ENCODE data around the gene EPHA10.
"Not testable (repeated sequence)": the region's sequence is repeated elsewhere in the genome, so short reads cannot be mapped to it uniquely, and the experiment has no call there.

The EPHA10 gene

GRCh38 chr1:37771440-37771839 lies 6.5 kb upstream of the EPHA10 start:
- DNase-seq (ENCODE audit: low spot score), result not testable (repeated sequence)

DNA sequence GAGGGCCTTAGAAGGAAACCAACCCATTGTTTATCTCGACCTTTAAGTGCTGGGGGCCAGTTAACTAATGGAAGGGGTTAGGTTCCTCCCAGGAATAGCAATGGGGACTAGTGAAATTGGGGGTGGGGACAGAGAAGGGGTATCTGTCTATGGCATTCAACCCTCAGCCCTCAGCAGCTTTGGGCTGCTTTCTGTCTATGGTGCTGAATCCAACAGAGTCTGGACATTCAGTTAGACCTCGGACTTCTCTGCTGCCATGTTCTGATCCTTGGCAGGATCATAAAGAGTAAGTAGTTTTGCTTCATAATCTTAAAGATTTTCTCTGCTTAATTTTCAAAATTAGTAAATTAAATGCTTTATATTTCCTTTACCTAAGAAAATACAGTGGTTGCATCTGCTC lies 2.6 kb upstream of the EPHA10 start:
- DNase-seq (ENCODE audit: low spot score), result no peak

- DNase-seq (ENCODE audit: low spot score), result no peak
Observed at GRCh38 chr1:37765916-37766664, 1.2 kb upstream of the EPHA10 start.

GRCh38 chr1:37764414-37764825 lies 500 bp downstream of the EPHA10 start:
- DNase-seq (ENCODE audit: low spot score), result no peak

- DNase-seq (ENCODE audit: low spot score), result no peak
Observed at GRCh38 chr1:37763791-37764413, 1.0 kb downstream of the EPHA10 start.

DNA sequence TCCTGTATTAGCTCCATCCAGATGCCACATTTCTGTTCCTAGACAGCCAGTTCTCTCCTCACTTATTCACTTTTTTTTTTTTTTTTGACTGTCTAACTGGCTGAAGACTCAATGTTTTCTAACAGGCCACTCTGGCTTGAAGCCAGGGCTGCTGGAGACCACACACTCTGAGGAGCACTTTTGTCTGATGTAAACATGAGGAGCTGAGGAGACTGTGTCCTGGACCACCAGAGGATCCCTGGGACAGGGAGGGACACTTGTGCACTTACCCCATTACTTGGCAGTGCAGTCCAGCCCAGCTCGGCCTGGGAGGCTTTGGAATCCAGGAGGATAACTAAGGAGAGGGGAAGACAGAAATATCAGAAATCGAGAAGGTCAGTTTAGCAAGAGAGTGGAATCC lies 2.4 kb downstream of the EPHA10 start:
- no peak for DNase-seq (ENCODE audit: low spot score)

DNA sequence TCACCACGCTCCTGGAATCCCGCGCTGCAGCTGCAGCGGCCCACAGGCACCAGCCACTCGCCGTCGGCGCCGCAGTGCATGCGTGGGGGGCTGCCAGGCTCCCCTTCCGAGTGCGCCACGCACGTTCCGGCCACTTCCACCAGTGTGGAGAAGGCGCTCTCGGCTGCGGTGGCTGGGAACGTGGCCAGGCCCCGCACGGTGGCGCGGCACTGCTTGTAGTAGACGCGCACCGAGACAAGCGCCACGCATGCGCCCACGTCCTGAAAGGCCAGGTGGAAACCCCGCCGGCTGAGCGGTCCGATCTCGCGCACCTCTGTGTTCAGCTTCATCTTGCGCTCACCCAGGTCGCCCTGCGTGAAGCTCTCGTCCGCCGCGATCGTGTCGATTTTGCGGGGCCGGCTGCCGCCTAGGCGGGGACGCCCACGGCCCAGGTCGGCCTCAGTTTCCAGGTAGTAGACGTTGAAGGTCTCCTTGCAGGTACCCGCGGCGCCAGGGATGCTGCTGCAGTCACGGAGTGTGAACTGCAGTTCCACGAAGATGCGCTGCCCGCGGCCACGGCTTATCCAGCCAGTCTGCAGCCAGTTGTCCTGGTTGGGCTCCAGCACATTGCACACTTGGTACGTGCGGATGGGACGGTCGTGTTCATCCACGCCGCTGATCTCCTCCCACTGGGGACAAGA lies 3.4 kb downstream of the EPHA10 start:
- no peak for DNase-seq (ENCODE audit: low spot score)

DNA sequence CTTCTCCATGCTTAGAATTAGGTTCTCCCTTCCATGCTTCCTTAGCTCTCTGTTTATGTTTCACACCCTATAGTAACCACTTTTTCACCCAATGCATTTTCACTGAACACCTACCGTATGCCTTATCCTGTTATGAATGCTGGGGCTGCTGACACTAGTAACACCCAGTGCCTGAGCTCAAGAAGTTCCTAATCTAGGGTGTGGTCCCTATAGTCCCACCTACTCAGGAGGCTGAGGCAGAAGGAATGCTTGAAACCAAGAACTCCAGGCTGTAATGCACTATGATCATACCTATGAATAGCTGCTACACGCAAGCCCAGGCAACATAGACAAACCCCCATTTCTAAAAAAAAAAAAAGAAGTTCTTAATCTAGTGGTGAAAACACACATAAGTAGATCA lies 5.5 kb downstream of the EPHA10 start:
- no peak for DNase-seq (ENCODE audit: low spot score)

DNA sequence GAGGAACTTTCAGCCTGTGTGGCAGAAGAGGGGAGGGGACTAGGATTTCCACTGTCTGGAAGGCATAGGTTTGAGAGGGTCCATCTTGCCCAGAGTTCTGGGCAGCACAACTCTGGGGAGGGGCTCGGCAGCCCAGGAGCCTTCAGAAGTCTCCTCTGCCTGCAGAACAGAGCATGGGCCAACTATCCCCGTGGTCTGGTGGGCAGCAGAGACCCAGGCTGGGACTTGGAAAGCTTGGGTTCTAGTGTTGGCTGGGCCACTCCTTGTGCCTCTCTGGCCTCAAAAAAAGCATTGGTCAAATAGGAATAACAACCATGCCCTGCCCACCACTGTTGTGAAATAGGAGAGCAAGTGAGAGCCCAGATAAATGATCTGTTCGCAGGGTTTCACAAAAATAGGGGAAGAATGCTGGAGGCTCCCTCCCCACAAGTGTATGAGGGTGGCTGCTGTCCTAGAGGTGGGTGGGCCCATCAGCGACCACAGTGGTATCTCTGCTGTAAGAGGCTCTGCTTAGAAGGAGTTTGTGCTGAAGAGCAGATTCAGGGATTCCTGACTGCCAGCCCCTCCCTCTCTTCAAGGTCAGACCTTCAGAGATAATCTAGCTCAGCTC lies 8.9 kb downstream of the EPHA10 start:
- DNase-seq (ENCODE audit: low spot score), result no peak

GRCh38 chr1:37755290-37755689 lies 9.6 kb downstream of the EPHA10 start:
- DNase-seq (ENCODE audit: low spot score), result no peak

DNA sequence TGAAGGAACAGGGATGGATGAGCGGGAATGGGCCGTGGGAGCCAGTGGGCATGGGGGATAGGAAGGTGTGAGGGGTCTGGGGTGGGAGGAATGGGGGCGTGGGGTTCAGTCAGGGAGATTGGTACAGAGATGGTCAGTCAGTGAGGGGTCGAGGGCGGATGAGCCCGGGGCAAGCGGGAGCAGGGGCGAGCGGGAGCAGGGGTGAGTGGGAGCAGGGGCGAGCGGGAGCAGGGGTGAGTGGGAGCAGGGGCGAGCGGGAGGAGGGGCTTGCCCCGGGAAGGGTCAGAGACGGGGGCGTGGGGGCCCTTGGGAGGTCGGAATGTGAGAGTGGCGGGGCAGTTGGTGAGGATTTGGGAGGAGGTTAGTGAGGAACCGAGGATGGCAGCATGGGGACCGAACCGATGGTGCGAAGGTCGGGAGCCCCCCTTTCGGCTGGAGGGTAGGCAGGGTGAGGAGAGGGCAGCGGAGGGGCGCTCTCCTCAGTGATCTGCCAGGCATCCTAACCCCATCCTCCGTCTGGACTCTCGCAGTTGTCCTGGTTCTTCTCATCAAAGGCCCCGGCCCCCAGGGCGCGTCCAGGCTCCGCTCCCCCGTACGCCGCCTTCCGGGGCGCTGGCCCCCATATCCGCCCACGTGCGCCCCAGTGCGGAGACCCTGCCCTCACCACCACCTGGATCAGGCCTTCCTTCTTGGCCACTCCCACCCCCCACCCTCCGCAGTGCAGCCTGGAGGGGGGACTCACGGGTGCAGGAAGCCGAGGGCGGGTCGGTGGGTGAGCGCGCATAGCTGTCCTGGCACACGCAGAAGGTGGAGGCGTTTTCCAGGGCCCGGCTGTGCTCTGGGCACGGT lies 11.2 kb downstream of the EPHA10 start:
- DNase-seq (ENCODE audit: low spot score), result no peak

DNA sequence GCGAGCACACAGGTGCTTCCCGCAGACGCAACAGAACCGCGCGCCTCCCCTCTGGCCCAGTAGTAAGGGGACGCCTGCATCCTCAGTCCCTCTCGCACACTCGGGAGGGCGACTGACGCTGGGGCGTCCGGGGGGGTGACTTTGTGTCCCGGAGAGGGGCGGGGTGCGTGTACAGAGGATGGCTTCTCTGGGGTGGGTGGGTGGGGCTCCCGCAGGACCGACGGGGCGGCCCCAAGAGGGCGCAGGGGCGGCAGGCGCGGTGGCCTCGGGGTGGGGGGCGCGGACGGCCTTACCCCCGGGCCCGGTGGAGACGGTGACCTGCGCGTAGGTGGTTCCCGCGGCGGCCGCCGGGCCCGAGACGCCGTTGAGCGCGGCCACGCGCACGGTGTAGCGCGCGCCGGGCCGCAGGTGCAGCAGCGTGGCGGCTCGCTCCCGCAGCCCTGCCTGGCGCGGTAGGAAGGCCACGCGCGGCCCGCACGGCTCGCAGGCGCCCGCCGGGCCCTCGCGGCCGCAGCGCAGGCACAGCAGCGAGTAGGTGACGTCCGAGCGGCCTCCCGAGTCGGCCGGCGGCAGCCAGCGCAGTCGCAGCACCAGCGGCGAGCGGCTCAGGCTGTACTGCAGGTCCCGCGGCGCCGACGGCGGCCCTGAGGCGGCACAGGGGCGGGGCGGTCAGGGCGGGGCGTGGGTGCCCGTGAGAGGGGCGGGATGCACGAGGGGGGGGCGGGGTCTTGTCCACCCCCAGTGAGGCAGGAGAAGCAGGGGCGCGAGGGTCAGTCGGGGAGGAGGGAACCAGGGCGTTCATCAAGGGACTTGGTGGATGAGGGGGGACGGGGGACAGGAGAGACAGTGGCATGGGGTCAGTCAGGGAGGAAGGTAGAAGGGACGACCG lies 12.1 kb downstream of the EPHA10 start:
- no peak for DNase-seq (ENCODE audit: low spot score)

- DNase-seq (ENCODE audit: low spot score), result no peak
Observed at GRCh38 chr1:37752213-37752582, 12.7 kb downstream of the EPHA10 start.

DNA sequence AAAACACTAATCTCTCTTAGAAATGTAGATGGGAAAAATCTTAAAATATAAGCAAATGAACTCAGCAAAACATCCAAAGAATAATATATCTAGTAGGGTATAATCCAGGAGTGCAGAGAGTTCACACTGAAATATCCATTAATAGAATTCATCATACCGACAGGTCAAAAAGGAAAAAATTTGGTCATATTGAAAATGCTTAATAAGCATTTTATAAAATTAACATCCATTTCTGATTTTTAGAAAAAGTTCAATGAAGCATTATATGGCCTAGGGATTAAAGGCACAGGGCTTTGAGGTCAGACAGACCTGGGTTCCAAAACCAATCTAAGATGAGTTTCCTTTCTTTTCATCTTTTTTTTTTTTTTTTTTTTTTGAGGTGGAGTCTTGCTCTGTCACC lies 16.4 kb downstream of the EPHA10 start:
- DNase-seq (ENCODE audit: low spot score), result no peak

DNA sequence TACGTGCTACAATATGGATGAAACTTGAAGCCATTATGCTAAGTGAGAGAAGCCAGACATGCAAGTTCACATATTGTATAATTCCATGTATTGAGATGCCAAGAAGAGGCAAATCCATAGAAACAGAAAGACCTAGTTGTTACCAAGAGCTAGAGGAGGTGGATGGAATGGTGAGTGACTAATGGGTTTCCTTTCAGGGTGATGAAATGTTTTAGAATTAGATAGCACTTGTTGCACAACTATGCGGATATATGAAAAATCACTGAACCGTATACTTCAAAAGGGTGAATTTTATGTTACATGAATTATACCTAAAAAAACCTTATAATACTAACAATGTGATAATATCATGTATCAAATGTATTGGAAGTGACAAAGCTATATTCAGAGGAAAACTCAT lies 18.1 kb downstream of the EPHA10 start:
- DNase-seq (ENCODE audit: low spot score), result no peak

- no peak for DNase-seq (ENCODE audit: low spot score)
Observed at GRCh38 chr1:37741662-37742061, 23.3 kb downstream of the EPHA10 start.

DNA sequence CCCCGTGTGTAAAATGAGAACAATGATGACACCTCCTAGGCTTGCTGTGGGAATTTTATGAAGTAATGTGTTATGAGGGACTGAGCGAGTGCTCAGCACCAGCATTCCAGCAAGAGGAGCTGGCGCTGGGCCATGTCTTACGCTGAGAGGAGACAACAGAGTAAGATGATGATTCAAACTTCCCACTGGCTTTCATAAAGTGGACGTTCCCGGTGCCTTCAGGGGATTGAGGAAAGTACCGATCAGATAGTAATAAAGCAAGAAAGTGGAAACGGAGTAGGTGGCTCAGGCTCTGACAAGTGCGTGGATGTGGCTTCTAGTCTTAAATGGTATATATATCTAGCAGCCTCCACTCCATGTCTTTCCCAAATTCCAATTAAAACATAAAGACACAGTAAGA lies 23.8 kb downstream of the EPHA10 start:
- DNase-seq (ENCODE audit: low spot score), result no peak

GRCh38 chr1:37739222-37739621 lies 25.7 kb downstream of the EPHA10 start:
- DNase-seq (ENCODE audit: low spot score), result no peak

DNA sequence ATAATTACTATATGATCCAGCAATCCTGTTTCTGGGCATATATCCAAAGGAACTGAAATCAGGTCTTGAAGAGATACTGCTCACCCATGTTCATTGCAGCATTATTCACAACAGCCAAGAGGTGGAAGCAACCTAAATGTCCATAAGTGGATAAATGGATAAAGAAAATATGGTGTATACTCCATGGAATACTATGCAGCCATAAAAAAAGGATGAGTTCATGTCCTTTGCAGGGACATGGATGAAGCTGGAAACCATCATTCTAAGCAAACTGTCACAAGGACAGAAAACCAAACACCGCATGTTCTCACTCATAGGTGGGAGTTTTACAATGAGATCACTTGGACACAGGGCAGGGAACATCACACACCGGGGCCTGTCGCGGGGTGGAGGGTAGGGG lies 26.3 kb downstream of the EPHA10 start:
- not testable (repeated sequence) for DNase-seq (ENCODE audit: low spot score)

DNA sequence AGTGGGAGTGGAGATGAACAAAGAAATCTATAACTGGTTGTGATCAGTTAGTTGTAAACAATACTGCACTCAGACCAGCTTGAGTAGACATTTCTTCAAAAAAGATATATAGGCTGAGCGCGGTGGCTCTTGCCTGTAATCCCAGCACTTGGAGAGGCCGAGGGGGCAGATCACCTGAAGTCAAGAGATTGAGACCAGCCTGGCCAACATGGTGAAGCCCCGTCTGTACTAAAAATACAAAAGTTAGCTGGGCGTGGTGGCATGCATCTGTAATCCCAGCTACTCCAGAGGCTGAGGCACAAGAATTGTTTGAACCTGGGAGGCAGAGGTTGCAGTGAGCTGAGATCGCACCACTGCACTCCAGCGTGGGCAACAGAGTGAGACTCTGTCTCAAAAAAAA lies 26.9 kb downstream of the EPHA10 start:
- DNase-seq (ENCODE audit: low spot score), result not testable (repeated sequence)

Data from left forelimb (tissue), 1 donor.